Middle frontal gyrus (tissue), 1 donor: ENCODE measurements around the gene GOLPH3.

Source experiments
- DNase-seq: peaks from one replicate; pipeline ENCODE4 v3.0.0-alpha.2; 2015; ENCODE audit warnings: low spot score; ENCODE audit errors: extremely low spot score

Gene GOLPH3

DNA sequence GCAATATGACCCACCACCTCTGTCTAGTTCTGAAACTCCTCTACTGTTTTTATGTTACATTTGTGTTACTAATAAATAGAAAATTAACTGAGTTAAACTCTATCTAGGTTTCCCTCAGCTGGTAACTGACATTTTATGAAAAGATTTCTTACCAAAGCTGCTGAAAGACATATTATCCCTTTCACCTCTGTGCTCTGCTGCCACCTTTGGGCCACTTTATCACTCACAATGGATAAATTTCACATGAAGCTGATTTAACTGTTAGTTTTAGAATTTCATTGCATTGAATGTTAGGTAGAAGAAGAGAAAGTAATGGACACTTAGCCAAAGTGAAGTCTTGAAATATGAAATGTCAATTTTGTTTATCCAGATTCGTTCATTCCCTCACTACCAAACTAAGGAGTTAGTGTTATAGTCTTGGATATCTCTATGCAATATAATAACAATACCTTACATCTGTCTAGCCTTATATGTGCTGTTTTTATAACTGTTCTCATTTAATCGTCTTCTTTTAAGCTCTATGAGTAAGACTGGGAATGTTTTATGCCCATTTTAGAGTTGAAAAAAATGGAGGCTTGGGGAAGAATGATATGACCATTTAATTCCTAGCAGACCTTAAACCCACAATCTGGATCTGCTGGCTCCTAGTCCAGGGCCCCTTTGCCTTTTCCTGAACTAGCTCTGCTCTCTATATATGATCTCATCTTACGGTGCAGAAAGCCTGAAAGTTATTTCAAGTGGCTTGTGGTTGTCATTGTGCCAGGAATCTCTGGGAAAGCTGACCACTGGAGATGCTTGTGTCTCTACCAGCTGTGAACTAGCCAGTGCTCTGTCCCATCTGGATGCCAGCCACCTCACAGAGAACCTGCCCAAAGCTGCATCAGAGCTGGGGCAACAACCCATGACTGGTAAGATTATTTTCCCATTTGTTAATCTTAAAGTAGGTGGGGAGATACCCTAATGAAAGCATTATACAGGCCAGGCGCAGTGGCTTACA is 97.1 kb downstream of the GOLPH3 start:
- DNase-seq: no peak
